Panc1 (cell line): ENCODE results near the gene ELMO2. TPM values are rescaled to one million over a fixed set of nuclear protein-coding genes. Genes with fewer than 3 reads are reported as not detected.

Experiments used
- ATAC-seq: fragments of 200-7000 bp; cut with Tn5 transposase; 2 replicates; pipeline ENCODE4 v1.9.1; 2020; ENCODE audit warnings: mild to moderate bottlenecking, moderate library complexity
- BruUV-seq: library from RNA; stranded (reverse); fragments of 400-500 nt; replicated peaks from 2 replicates; lab custom pipeline; 2021; lab: Mats Ljungman, UMichigan
- CTCF ChIA-PET: fragments of 300-600 bp; sonication (Branson Sonifier 250); formaldehyde crosslinking; loops from one replicate; lab custom pipeline; 2022; ENCODE audit warnings: antibody characterized with exemption; lab: Charles Lee
- POLR2A ChIA-PET: fragments of 300-600 bp; sonication (Branson Sonifier 250); formaldehyde crosslinking; loops from one replicate; lab custom pipeline; 2022; ENCODE audit warnings: antibody characterized with exemption; lab: Charles Lee
- DNase-seq: peaks from one replicate; pipeline ENCODE4 v3.0.0-alpha.2; 2010; ENCODE audit warnings: low read depth, low spot score
- H3K27ac ChIP-seq: 2 replicates; pipeline ENCODE4 v1.5.1; 2011; ENCODE audit warnings: mild to moderate bottlenecking, low read length, inconsistent platforms
- H3K27me3 ChIP-seq: fragments of 200-500 bp; sonication (Bioruptor generic); 2 replicates; pipeline ENCODE4 v1.6.0; 2014; ENCODE audit warnings: low read length, inconsistent platforms; ENCODE audit not compliant: control insufficient read depth, insufficient read depth
- H3K36me3 ChIP-seq: fragments of 200-500 bp; sonication (Bioruptor generic); 2 replicates; pipeline ENCODE4 v1.5.1; 2014; ENCODE audit warnings: inconsistent platforms, mild to moderate bottlenecking, low read length, moderate library complexity; ENCODE audit not compliant: control insufficient read depth, insufficient read depth
- H3K4me1 ChIP-seq: 2 replicates; pipeline ENCODE4 v1.5.1; 2011; ENCODE audit warnings: inconsistent platforms, mild to moderate bottlenecking, low read length, moderate library complexity; ENCODE audit not compliant: control insufficient read depth, insufficient read depth
- H3K4me3 ChIP-seq, 2 experiments: 2 replicates each; pipeline ENCODE4 v1.5.1; 2011 to 2012; ENCODE audit warnings: low read depth in 2 of 2, low read length in 2 of 2, mild to moderate bottlenecking in 2 of 2, inconsistent platforms in 1 of 2, moderate library complexity in 1 of 2
- H3K9me3 ChIP-seq: fragments of 200-500 bp; sonication (Bioruptor generic); 2 replicates; pipeline ENCODE4 v1.5.1; 2014; ENCODE audit warnings: low read depth, mild to moderate bottlenecking, inconsistent platforms, low read length, moderate library complexity; ENCODE audit not compliant: control insufficient read depth, insufficient read depth
- POLR2AphosphoS5 ChIP-seq: IDR thresholded peaks from 2 replicates; pipeline ENCODE4 v1.6.1; 2012; ENCODE audit warnings: mild to moderate bottlenecking, low read depth, low read length, moderate library complexity
- REST ChIP-seq, 2 experiments: IDR thresholded peaks; 2 replicates each; pipeline ENCODE4 v1.6.1; 2011 to 2012; ENCODE audit warnings: low read depth in 2 of 2, control low read depth in 1 of 2, low read length in 1 of 2, mild to moderate bottlenecking in 1 of 2, moderate library complexity in 1 of 2; ENCODE audit not compliant: insufficient read depth in 1 of 2
- SIN3A ChIP-seq: IDR thresholded peaks from 2 replicates; pipeline ENCODE4 v1.6.1; 2012; ENCODE audit warnings: low read depth, mild to moderate bottlenecking, low read length, moderate library complexity, borderline replicate concordance; ENCODE audit not compliant: insufficient read depth
- TCF7L2 ChIP-seq: IDR thresholded peaks from 2 replicates; pipeline ENCODE4 v1.6.1; 2011; ENCODE audit warnings: mild to moderate bottlenecking, low read depth, low read length, inconsistent platforms
- in situ Hi-C: cut with HindIII; loops from 2 replicates; pipeline ENCODE4 v1.10.0; 2016; ENCODE audit warnings: low sequenced_read_pairs, low pct_unique_long_range_greater_than_20kb
- intact Hi-C: fragments of 100-400 bp; cut with micrococcal nuclease; formaldehyde crosslinking; loops from one replicate; pipeline ENCODE4 v1.10.0; 2022; ENCODE audit not compliant: unreplicated experiment
- total RNA-seq: library from RNA; stranded (reverse); gene quantifications from one replicate; pipeline ENCODE4 v1.2.1, GENCODE V29; 2021; ENCODE audit not compliant: unreplicated experiment
- TF ChIP-seq, protein P1 (sequence below): fragments of 450-650 bp; IDR thresholded peaks from 2 replicates; pipeline ENCODE4 v1.5.1; 2017; ENCODE audit warnings: mild to moderate bottlenecking

Gene ELMO2
- total RNA-seq, 1 experiment from 2014 or later, result 40.4 TPM

DNA sequence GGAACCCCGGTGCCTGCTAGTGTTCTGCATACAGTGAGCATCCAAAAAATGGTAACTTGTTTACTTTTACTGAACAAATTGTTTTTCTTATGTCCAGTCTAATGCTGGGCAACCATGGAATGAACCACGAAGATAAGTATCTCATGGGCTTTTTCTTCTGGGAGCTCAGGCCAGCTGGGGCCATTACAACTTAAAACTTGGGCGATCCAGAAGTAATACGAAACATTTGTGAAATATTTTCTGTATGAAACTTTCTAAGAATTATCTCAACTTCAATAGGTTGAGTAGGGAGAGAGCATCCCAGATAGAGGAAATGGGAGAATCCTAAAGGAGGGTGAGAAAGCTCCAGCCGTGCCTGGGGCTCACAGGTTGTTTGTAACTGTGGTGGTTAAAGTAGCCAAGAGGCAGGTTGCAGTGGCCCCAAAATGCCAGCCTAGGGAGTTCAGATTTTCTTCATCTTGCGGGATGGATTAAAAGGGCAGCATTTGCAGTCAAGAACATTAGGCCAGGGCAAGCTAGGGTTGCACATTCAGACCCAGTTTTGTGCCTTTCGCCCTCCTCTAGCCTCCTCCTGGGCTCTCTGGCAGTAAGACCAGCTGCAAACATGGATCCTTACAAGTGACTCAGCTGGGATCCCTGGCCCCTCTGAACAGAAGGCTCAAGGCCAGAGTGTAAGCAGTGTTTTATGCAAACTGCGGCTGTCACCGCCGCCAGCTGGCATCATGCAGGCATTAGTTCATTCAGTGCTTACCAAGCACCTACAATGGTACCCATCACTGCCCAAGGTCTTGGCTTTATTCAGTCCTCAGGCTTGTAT, 41.5 kb downstream of the ELMO2 start:
- DNase-seq (no peak), ATAC-seq (no peak)
- no peak for TF ChIP-seq SIN3A
- no peak for TF ChIP-seq TCF7L2
- no peak for TF ChIP-seq REST (IDR thresholded peaks at IDR 0.05; ENCODE audit: insufficient read depth in 1 of 2, low read depth in 2 of 2, low read length in 1 of 2)
- TF ChIP-seq, protein P1, sequence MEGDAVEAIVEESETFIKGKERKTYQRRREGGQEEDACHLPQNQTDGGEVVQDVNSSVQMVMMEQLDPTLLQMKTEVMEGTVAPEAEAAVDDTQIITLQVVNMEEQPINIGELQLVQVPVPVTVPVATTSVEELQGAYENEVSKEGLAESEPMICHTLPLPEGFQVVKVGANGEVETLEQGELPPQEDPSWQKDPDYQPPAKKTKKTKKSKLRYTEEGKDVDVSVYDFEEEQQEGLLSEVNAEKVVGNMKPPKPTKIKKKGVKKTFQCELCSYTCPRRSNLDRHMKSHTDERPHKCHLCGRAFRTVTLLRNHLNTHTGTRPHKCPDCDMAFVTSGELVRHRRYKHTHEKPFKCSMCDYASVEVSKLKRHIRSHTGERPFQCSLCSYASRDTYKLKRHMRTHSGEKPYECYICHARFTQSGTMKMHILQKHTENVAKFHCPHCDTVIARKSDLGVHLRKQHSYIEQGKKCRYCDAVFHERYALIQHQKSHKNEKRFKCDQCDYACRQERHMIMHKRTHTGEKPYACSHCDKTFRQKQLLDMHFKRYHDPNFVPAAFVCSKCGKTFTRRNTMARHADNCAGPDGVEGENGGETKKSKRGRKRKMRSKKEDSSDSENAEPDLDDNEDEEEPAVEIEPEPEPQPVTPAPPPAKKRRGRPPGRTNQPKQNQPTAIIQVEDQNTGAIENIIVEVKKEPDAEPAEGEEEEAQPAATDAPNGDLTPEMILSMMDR, result no peak
- no peak for TF ChIP-seq POLR2AphosphoS5
- no peaks in the 10 kb centered on the region for H3K27me3 ChIP-seq
- CTCF ChIA-PET, result interaction anchor here (0.8 kb wide), 1 partner anchor 237 kb away, joined by 3 read pairs; no protein-coding TSS in a partner anchor
- TSS peak; percentile 81 for BruUV-seq
- in situ Hi-C loops, result no loop called here
- POLR2A ChIA-PET, result interaction anchor here (0.5 to 1.1 kb wide), 5 partner anchors 9 to 1817 kb away, joined by 3 to 8 read pairs (median 4); no protein-coding TSS in a partner anchor
- intact Hi-C loops, result no loop called here
- H3K4me1 ChIP-seq, result 0 out of 2 replicates have a peak, but pooled peaks cover 4% of the 10 kb centered on the region
- peaks cover 3% of the 10 kb centered on the region; the same call in 1 of the 2 replicates for H3K36me3 ChIP-seq
- H3K27ac ChIP-seq, result peak overlapping the region; percentile 69
- no peaks in the 10 kb centered on the region for H3K9me3 ChIP-seq
- peak overlapping the region; percentile 81 to 95 for H3K4me3 ChIP-seq

DNA sequence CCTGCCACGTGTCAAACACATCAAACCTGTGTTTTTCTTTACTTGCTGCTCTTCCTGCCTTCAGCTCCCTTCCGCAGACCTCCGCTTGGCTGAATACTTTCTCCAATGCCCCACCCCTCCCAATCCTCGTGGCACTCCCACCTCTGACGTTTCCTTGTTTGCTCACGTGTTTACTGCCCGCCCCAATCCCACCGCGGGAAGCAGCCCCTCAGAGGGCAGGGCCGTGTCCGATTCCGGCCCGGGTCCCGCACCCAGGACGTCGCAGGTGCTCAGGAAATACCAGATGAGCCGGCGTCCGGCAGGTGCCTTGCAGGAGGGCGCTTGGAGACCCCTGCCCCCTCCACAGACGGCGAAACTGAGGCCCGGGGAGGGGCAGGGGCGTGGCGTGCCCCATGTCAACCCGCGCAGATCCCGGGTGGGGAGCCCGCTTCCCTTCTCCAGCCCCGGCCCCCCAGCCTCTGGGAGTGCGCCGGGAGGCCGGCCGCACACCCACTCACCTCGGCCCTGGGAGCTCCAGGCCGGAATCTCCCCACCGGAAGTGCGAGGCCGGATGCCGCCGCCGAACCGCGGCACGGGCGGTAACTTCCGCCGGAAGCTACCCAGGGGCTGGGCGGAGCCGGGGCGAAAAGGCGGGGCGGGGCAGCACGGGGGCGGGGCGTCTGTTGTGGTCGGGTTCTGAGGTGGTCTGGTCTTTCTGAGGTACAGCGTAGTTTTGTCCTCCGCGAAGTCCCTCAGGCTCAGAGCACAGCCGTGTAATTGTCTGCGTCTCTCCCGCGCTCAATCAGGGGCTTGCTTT, 42.3 kb downstream of the ELMO2 start:
- Histone ChIP-seq H3K4me1 (0 out of 2 replicates have a peak, but pooled peaks cover 4% of the 10 kb centered on the region), H3K27me3 (no peaks in the 10 kb centered on the region), H3K36me3 (peaks cover 3% of the 10 kb centered on the region; the same call in 1 of the 2 replicates), H3K4me3 (peak overlapping the region; percentile 81 to 95), H3K9me3 (no peaks in the 10 kb centered on the region), H3K27ac (peak overlapping the region; percentile 86)
- ATAC-seq, result peak; percentile 98
- DNase-seq, result no peak
- intact Hi-C loops, result no loop called here
- TF ChIP-seq SIN3A, result peak; percentile 79; the same call in 1 of the 2 replicates
- TF ChIP-seq, protein P1, result no peak
- peak; percentile 93 for TF ChIP-seq POLR2AphosphoS5
- POLR2A ChIA-PET, result interaction anchor here (0.5 to 1.1 kb wide), 6 partner anchors 10 to 1817 kb away, joined by 3 to 8 read pairs (median 4); no protein-coding TSS in a partner anchor
- no TSS peak for BruUV-seq
- CTCF ChIA-PET, result interaction anchor here (0.5 to 0.8 kb wide), 4 partner anchors 161 to 376 kb away, joined by 3 to 5 read pairs (median 3); no protein-coding TSS in a partner anchor
- in situ Hi-C loops, result no loop called here
